HG02970 (cell line): ENCODE results near the gene ADAMTS17.
"Not testable (repeated sequence)": the region's sequence is repeated elsewhere in the genome, so short reads cannot be mapped to it uniquely, and the experiment has no call there.

Experiments used
- ATAC-seq: cut with Tn5 transposase; IDR thresholded peaks from one replicate; pipeline ENCODE4 v1.9.1; 2021; ENCODE audit warnings: mild to moderate bottlenecking, moderate library complexity, moderate number of reproducible peaks; ENCODE audit not compliant: unreplicated experiment, low FRiP score

Gene ADAMTS17

DNA sequence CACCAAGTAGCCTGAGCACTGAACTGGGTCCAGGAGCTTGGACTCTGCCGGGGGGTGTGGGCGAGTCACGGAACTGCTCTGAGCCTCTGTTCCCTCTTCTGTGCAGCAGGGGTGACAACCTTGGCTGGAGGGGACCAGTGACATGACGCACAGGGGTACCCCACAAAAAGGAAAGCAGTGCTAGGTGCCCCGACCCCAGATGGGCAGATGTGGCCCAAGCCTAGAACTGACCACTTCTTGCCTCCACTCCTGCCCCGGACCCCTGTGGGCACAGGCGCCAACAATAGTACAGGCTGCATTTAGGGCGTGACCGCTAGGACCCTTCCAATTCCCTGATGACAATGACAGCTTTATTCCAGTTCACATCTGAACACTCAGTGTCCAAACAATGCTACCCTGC lies 352.7 kb downstream of the ADAMTS17 start:
- no peak for ATAC-seq

GRCh38 chr15:99987701-99988100 lies 354.1 kb downstream of the ADAMTS17 start:
- ATAC-seq: no peak

GRCh38 chr15:99987119-99987506 lies 354.7 kb downstream of the ADAMTS17 start:
- ATAC-seq: no peak

DNA sequence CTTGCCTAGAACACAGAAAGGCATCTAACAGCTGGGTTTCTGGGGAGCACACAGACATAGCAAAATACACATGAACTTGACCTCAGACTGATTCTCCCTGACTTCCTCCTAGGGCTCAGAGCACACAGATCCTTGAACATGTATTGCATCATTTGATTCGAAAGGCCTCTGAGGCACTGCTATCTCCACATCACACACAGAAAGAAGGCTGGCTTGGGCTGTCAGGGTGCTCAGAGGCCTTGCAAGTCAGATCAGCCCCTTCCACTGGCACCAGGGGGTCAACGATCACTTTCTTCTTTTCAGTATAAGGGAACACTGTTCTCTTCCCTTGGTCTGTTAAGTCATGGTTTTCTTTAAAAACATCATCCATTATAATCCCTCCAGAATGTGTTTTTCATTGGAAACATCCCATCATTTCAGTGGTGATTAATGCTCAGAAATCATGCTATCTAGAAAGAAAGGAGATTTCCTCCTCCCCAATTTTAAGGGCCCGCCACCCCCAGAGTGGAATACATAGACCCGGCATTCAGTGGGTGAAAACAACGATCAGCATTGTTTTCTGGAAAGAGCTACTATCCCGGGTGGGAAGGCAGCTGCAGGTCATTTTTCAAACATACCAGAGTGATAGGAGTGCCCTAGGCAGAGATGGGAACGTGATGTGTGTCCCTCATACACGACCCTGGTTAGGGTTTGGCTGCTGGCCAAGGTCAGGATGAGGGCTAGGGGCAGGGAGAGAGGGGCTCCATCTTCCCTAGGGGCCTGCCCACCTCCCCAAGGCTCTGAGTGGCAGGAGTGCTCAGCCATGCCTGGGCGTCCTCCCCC lies 355.3 kb downstream of the ADAMTS17 start:
- ATAC-seq: no peak

- no peak for ATAC-seq
Measured at GRCh38 chr15:99985878-99986277, 355.9 kb downstream of the ADAMTS17 start.

DNA sequence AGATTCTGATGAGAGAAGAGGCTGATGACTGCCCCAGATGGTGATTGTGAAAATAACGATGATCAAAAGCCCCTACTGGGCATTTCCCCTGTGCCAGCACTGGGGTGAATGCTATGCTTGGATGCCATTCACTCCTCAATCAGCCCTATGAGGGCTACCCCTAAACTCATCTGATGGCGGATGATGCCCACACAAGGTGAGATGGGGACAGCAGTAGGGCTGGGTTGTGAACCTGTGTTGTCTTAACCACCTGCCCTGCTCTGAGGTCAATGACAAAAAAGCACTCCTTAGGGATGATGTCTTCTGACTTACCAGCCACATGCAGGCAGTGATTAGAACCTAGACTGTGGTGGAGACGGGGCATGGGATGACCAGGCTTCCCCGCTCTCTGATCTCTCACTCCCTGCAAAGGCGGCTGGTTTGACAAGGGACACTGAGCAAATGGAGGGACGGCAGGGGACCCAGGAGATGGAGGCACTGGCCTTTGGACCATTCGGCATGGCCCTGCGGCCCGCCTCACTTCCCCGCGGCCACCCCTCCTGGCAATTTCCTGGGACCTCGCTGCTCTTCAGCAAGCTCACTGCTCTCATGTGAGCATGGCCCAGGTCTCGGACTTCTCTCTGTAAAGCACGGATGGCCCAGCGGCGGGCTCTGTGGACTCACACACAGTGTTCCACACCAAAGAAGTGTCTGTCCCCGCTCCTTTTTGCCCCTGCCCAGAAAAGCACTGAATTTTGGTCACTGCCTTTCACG lies 357.1 kb downstream of the ADAMTS17 start:
- ATAC-seq: no peak

GRCh38 chr15:99983886-99984286 lies 357.9 kb downstream of the ADAMTS17 start:
- no peak for ATAC-seq

DNA sequence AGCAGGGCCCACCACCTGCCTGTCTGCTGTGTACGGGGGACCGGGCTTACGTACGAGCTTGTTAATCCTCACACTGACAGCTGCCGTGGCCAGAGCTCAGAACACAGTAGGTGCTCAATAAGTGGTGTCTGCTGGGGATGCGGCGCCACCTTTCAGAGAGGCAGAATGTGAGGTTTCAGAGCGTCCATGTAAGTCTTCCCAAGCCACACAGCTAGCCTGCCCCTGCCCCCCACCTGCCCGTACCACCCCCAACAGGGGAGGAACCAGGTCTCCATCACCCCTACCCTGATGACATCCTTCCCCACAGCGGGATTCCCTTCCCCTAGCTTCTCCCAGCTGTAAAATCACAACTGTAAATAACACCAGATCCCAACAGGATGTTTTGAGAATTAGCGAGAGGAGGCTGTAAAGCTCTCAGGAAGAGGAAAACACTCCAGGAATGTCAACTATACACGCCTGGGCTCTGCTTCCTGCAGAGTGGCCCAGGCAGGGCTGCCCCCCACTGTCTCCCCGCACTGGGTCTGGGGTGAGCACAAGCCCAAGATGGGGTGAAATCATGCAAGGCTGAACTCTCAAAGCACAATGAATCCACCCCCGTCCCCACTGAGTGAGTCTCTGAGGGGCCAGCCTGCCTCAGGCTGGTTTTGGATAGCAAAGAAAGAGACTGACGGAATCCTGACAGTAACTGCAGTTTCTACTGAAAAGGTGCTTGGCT lies 358.4 kb downstream of the ADAMTS17 start:
- ATAC-seq: no peak

DNA sequence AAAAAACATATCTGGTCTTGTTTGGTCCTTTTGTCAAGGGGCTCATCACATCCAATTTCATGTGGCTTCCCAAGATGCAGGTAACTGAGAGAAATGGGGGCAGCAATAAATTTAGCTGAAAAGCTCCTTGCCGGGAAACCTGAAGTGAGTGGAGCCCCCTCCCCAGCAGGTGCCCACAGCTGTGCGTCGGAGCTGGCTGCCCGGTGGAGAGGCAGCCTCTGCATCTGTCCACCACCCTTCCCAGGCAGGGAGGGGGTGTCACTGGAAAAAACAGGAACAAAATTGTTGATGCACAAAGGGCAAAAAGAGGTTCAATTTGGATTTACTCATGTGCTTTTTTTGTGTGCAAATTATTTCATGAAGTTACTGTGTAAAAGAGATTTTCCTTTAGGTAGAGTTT lies 359.1 kb downstream of the ADAMTS17 start:
- no peak for ATAC-seq

DNA sequence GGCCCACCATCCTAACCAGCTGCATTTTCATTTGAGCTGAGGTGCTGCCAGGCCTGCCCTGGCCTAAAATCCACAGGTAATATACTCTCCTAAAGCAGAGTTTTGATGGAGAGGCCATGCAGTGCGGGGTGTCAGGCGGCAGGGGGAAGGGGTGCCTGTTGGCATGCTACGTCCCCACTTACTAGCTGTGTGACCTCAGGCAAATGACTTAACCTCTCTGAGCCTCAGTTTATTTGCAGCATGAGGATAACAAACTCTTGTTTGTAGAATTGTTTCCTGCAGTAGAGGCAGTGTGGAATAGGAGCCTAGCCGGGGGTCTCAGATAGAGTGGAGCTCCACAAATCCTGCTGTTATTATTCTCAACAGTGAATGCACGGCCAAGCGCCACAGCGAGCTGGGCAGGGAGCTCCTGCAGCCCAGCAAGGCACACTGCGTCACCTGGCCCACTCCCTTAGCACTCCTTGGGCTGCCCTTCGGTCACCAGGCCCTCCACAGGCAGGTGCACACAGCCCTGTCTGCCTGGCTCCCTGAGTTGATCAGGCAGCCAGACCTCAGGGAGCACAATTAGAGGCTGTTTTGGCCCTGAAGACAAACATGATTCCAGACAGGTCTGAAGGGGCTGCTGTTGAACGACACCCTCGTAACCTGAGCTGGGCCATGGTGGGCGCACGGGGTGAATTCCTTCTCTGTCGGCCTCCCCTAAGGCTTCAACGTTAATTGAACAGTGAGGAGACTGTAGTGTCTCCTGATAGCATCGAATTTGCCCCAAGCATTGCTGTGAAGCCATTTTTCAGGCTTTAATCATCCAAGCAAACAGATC lies 359.7 kb downstream of the ADAMTS17 start:
- no peak for ATAC-seq

- no peak for ATAC-seq
Measured at GRCh38 chr15:99981191-99981647, 360.6 kb downstream of the ADAMTS17 start.

DNA sequence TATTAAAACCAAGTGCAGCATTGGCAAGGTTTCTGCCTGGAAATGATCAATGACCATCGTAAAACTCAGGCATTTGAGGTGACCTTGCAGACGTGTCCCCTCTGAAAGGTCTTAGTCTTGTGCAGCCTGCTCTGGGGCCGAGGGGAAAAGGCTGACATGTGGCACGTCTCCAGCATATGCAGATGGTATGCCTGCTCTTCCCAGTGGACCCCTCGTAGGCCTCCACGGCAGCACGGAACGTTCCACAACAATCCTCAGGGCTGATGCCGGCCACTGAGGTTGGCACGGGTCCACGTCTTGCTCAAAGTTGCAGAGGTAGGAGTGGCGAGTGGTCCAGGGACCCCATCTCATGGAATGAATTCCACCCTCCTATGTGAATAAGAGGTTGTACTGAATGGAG lies 361.0 kb downstream of the ADAMTS17 start:
- ATAC-seq: no peak

DNA sequence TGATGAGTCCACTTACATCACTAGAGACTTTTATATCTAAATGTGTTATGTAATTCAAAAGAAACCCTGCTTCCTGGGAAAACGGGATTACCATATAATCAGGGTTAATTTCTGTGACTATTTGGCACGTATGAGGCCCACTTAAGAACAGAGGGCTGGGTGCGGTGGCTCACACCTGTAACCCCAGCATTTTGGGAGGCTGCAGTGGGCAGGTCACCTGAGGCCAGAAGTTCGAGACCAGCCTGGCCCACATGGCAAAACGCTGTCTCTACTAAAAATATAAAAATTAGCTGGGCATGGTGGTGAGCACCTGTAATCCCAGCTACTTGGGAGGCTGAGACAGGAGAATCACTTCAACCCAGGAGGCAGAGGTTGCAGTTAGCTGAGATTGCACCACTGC lies 361.9 kb downstream of the ADAMTS17 start:
- ATAC-seq: not testable (repeated sequence)

- ATAC-seq: no peak
Measured at GRCh38 chr15:99979371-99979770, 362.4 kb downstream of the ADAMTS17 start.

DNA sequence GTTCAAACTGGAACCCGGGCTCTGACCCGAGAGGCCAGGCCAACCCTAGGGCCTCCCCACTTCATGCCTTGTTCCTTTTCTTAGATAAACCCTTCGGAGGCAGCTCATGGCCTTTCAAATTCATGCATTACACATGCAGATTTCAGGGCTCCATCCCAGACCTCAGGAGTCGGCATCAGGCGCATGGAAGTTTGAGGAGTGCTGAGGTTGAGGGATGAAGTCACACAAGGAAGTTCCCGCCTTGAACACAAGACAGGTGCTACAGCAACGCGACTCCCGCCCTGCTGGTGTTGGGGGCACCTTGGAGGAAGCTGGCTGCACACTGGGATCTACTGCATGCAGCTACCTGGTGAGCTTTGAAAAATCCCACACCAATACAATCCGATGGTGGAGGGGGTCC lies 363.3 kb downstream of the ADAMTS17 start:
- ATAC-seq: no peak

DNA sequence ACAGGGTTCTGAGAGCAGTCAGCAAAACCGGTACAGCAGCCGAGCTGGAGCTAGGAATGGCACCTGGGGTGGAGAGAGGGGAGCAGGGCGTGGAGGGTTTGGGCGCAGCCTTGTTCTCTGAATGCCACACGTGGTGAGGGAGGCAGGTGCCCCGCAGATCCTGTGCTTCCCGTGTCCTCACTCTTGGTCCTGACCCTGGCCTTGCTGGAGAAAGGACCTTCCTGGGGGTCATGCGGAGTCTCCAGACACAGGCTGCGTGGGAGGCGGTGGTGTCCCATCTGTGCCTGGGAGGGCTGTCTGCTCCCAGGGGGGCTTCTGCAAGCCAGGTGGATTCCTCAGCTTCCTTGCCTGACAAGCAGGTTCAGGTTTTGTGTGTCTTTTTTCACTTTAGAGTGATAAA lies 363.8 kb downstream of the ADAMTS17 start:
- ATAC-seq: no peak

DNA sequence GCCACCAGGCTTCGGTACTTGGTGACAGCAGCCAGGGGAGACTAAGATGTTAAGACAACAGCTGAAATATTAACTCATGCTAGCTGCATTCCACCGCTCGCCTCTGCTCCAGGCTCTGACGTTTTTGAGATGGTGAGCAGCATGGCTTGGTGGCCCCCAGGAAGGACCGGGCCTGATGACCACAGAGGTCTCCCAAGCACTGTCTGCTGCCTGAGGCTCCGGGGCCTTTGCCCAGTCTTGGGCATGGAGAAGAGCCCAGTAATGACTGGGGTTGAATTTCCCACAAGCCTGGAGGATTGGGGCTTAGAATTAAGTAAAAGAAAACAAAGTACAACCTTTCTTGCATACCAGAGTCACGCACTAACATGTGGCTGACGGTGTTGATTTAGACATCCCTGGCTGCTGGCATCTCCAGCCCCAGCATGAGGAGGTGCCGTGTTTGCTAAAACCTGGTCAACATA lies 364.9 kb downstream of the ADAMTS17 start:
- ATAC-seq: no peak

DNA sequence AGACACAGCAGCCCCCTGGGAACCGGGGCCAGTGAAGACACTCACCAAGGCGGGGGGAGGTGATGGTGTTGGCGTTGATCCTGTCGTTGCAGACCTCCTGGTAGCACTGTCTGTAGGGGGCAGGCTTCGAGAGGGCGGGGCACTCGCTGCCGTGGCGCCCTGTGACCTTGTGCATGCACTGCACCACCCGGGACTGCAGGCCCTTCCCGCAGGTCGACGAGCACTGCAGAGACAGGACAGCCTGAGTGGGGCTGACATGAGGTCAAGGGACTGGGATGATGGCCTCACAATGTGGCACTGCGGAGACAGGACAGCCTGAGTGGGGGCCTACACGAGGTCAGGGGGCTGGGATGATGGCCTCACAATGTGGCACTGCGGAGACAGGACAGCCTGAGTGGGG lies 365.8 kb downstream of the ADAMTS17 start:
- ATAC-seq: no peak

GRCh38 chr15:99974246-99974645 lies 367.5 kb downstream of the ADAMTS17 start:
- ATAC-seq: no peak

DNA sequence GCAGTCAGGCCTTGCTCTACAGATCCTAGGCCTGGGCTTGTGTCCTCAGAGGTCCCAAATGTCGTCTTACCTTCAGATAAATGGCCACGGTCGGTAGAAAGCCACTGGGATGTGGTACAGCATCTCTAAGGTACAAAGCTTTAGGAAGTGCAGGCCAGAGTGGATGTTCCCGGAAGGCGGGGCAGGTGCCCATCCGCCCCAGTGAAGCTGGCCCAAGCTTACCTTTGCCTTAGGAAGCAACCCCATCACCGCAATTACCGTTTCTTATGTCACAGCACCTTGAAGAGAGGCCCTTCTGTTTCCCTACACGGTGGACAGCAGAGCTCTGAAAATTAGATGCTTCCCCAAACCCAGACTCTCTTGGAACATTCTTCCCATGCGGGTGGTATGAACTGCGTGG lies 368.4 kb downstream of the ADAMTS17 start:
- ATAC-seq: no peak
